Prostate gland (tissue), 2 donors: ENCODE data around the gene PAQR8.

ENCODE experiments used
- CTCF ChIP-seq, 4 experiments: fragments of 200-600 bp in 2 of 4; fragments of 450-650 bp in 2 of 4; sonication (generic) in 2 of 4; IDR thresholded peaks; 1 replicate in 3 of 4; 2 replicates in 1 of 4; pipeline ENCODE4 v1.5.1; 2016 to 2019; ENCODE audit warnings: antibody characterized with exemption in 4 of 4, mild to moderate bottlenecking in 2 of 4, moderate library complexity in 2 of 4
- POLR2A ChIP-seq: fragments of 450-650 bp; IDR thresholded peaks from one replicate; pipeline ENCODE4 v1.6.1; 2016; ENCODE audit warnings: antibody characterized with exemption, mild to moderate bottlenecking
- POLR2AphosphoS5 ChIP-seq: sonication (generic); formaldehyde crosslinking; IDR thresholded peaks from one replicate; pipeline ENCODE4 v1.6.1; 2017; ENCODE audit warnings: antibody characterized with exemption

- no peak for TF ChIP-seq POLR2A
- TF ChIP-seq CTCF (IDR thresholded peaks at IDR 0.05), result no peak
- no peak for TF ChIP-seq POLR2AphosphoS5
Observed at GRCh38 chr6:52365866-52366540, 4.1 kb downstream of the PAQR8 start.
